HPDE6-E6E7 (cell line): ENCODE measurements around the gene STAC3.

ENCODE experiments used
- DNase-seq: peaks from one replicate; pipeline ENCODE4 v3.0.0; 2011; ENCODE audit warnings: missing footprints; ENCODE audit errors: extremely low spot score

STAC3 gene

GRCh38 chr12:57236201-57236924 lies 14.6 kb downstream of the STAC3 start:
- DNase-seq, result no peak

- DNase-seq, result no peak
These were observed 15.3 kb downstream of the STAC3 start for GRCh38 chr12:57235728-57236131.

GRCh38 chr12:57235017-57235727 lies 15.8 kb downstream of the STAC3 start:
- no peak for DNase-seq

GRCh38 chr12:57234571-57235016 lies 16.4 kb downstream of the STAC3 start:
- no peak for DNase-seq

GRCh38 chr12:57234233-57234570 lies 16.8 kb downstream of the STAC3 start:
- DNase-seq, result no peak

DNA sequence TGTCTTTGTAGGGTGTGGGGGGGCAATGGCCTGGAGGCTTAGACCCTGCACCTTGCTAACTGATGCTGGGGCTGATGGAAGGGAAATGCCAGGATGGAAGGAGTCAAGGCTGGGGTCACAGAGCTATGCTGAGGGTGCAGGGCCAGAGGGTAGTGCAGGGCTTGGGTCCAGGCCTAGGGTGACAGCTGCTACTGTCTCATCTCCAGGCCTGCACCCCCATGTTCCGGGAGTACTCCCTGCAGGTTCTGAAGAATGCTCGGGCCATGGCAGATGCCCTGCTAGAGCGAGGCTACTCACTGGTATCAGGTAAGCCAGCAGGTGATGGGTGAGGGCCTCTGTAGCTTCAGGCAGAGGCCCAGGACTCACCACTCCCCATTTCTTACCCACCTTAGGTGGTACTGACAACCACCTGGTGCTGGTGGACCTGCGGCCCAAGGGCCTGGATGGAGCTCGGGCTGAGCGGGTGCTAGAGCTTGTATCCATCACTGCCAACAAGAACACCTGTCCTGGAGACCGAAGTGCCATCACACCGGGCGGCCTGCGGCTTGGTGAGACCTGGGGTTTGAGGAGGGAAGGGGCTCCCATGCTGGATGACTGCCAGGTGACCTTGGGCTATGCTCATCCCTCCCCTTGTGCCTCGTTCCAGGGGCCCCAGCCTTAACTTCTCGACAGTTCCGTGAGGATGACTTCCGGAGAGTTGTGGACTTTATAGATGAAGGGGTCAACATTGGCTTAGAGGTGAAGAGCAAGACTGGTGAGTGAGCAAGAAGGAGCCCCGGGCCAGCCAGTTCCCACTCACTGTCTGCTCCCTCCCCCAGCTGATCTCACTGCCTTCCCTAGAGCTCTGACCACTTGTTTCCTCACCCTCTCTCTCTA lies 17.4 kb downstream of the STAC3 start:
- DNase-seq, result no peak

- DNase-seq, result no peak
These were observed 18.7 kb downstream of the STAC3 start for GRCh38 chr12:57232156-57232756.

DNA sequence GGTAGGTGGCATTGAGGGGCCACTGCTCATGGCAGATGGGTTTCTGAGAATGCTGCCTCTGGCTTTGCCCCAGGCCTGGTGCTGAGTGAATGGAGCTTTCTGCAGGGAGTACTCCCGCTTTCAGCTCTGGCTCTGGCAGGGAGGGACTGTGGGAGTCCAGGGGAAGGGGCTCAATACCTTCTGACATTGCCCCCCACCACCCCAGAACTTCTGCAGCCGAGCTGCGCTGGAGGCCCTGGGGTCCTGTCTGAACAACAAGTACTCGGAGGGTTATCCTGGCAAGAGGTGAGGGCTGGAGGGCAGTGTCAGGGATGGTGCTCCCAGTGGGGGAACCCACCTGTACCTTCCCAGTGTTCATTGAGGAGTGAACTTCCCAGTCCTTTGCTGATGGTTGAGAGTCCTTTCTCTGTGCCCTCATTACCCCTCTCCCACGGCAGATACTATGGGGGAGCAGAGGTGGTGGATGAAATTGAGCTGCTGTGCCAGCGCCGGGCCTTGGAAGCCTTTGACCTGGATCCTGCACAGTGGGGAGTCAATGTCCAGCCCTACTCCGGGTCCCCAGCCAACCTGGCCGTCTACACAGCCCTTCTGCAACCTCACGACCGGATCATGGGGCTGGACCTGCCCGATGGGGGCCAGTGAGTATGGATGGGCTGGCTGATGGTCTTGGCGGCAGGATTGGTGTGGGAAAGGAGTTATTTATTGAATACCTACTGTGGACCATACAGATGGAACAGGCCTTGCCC lies 19.5 kb downstream of the STAC3 start:
- no peak for DNase-seq

GRCh38 chr12:57230381-57231155 lies 20.4 kb downstream of the STAC3 start:
- DNase-seq, result no peak

GRCh38 chr12:57229634-57230380 lies 21.2 kb downstream of the STAC3 start, which contains the start of gene SHMT2:
Gene SHMT2, plus strand, starts transcription at chr12:57229711. Its CDS starts 68 bp downstream, at chr12:57229779.
- peak; percentile 99 for DNase-seq

DNA sequence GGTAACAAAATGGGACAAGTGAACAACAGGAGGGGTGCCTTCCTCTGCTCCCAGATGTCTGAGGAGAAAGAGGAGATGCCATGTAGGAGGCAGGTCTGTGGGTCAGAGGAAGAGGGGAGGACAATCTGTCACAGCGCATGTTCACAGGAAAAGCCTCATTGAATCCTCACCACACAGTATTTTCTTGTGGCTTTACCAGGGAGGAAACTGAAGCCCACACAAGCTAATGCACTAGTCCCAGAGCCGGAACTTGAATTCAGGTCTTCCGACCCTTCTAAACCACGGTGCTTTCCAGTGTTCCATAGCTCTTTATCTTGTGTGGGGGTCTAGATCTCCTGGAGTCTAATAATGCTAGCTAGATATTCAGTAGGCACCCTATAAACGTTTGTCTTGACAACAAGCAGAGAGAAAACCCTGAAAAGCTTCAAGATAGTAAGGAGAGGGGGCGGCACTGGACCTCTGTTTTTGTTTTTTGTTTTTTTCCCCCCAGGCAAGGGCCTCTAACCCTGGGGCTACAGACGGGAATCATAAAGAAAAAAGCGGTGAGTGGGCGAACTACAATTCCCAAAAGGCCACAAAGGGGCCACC lies 21.8 kb downstream of the STAC3 start:
- DNase-seq, result no peak

DNA sequence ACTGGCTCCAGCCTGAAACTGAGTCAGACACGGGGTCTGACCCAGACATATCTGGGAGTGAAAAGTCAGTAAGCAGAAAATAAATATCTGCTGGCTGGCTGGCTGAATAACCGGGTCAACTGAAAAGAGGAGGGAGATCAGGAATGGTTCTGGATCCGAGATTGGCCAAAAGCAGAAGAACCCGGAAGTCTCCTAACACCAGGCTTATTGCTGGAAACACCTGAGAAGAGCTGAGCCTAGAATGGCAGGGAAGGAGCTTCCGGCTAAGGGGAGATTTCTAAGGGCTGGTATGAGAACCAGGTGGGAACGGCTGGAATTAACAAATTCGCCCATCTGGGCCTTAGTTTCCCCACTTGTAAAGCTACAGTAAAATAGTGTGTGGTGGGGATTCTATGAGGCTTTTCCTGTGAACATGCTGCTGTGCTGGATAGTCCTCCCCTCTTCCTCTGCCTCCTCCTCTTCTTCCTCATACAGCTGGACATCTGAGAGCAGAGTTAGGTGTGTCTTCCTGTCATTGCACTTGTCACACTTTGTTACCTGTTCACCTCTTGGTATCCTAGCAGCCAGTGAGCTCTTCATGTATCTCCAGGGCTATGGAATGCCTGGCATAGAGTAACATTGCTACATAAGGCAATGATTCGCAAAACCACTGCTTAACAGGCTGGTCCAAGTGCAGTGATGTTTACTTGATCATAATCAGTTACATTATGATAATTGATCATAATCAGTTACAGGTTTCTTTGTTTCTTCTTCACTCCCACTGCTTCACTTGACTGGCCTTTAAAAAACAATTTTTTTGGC lies 23.5 kb downstream of the STAC3 start:
- DNase-seq, result no peak

GRCh38 chr12:57226588-57227314 lies 24.2 kb downstream of the STAC3 start:
- no peak for DNase-seq

- no peak for DNase-seq
These were observed 25.2 kb downstream of the STAC3 start for GRCh38 chr12:57225680-57226210.

DNA sequence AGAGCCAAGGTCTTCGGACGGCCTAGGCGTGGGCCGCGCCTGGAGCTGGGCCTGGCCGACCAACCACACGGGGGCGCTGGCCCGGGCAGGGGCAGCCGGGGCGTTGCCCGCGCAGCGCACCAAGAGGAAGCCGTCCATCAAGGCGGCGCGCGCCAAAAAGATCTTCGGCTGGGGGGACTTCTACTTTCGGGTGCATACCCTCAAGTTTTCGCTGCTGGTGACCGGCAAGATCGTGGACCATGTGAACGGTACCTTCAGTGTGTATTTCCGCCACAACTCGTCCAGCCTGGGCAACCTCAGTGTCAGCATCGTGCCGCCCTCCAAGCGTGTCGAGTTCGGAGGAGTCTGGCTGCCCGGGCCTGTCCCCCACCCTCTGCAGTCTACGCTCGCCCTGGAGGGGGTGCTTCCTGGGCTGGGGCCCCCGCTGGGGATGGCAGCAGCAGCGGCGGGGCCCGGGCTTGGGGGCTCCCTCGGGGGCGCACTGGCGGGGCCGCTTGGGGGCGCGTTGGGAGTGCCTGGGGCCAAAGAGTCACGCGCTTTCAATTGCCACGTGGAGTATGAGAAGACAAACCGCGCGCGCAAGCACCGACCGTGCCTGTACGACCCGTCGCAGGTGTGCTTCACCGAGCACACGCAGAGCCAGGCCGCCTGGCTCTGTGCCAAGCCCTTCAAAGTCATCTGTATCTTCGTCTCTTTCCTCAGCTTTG lies 25.9 kb downstream of the STAC3 start:
- no peak for DNase-seq

GRCh38 chr12:57224278-57224972 lies 26.6 kb downstream of the STAC3 start:
- no peak for DNase-seq
